NK-92 (cell line): Measurements from ENCODE around the gene MYMK.

ENCODE experiments used
- DNase-seq: peaks from one replicate; lab custom pipeline; 2025; ENCODE audit not compliant: unreplicated experiment; lab: John Stamatoyannopoulos, UW

MYMK gene

DNA sequence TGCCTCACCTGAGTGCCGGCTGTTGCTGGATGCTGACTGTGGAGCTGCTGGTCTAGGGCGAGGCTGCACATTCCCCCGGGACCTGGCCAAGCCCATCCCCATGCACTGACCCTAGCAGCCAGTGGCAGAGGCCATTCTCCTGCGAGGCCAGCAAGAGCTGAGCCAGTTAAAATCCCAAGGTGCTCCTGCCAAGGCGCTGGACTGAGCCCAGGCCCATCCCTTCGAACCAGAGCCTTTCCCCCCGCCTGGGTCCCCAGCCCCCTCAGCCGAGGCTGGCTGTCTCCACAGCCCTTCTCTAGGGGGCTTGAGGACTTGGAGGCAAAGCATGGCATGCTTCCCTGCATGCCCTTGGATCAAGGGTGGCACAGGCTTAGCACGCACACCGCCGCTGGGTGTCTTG is 11.3 kb upstream of the MYMK start:
- no peak for DNase-seq

DNA sequence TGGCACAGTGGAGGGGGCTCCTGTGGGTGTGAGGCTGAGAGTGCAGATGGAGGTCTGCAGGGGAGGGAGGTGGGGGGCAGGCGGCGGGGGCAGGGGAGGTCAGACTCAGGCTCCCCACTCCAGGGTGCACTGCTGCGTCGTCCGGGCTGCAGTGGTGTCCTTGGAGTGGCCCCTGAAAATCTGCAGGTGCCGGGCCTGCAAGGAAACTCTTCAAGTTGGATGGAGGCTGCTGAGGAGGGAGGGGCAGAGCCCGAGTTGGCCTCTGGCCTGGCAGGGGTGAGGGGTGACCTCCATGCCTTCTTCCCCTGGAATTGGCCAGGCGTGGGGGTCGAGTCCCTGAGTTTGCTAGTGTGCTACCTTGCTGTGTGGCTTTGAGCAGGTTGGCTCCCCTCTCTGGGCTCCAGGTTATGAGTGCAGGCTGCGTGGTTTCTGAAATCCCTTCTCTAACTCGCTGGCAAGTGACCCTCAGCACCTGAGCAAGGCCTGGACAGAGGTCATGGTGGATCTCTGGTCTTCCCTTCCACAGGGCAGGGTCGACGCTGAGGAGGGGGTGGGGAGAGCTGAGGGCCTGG is 10.6 kb upstream of the MYMK start:
- no peak for DNase-seq

DNA sequence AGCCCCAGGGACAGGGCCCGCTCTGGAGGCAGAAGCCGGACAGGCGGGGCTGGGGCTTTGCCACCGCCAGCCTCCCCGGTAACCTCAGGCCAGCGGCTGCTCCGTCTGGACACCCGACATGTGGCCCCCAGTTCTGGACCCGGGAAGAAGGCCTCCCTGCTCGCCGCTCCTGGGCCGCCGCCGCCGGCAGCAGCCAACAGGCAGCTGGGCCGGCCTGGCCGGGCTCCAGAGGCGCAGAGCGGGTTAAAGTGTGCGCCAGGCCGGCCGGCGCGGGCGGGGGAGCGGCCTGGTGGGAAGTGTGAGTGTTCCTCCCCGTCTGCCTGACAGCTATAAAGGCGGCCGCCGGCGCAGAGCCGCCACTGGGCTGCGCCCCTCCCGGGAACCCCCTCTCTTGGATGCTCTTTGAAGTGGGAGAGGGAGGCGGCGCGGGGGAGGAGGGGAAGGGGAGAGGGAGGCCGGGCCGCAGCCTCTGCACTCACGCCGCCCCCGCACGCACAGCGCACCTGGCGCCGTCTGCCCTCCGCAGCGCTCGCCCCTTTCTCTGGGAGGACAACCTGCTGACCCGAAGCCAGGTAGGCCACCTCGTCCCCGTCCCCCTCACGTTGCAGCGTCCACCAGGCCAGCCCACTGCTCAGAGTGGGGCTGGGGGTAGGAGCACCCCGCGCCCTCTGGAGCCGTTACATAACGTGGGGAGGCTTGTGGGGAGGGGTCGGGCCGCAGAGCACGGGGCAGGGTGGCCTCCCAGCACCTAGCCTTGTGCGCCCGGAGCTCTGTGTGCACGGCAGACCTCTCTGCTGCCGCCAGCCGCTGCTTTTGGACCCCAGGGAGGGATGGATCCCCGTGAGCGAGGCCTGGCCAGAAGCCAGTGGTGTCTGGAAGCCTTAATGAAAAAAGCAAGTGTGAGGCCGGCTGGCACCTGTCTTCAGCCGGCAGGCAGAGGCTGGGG is 9.9 kb upstream of the MYMK start, which contains the start of gene ADAMTSL2:
Gene ADAMTSL2 (plus strand): TSS at position 359 of the 946 bp plus-strand sequence. CDS start 2,009 bp downstream, outside the sequence.
- no peak for DNase-seq

DNA sequence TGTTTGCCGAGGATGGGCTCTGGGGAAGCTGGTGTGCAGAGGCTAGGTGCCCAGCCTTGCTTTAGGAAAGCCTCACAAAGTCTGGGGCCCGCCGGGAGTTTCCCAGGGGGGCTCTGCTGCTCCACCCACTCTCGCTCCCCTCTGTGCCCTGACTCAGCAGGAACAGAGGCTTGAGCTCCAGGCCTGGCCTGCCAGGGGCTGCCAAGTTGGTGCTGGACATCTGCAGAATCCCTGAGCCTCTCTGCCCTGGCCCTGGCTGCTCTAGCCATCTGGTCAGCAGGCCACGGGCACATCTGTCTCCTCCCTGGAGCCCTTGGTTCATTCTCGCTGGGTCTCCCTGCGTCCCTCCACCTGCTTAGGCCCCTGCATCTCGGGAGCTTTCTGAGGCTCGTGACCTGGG is 9.1 kb upstream of the MYMK start:
- no peak for DNase-seq

DNA sequence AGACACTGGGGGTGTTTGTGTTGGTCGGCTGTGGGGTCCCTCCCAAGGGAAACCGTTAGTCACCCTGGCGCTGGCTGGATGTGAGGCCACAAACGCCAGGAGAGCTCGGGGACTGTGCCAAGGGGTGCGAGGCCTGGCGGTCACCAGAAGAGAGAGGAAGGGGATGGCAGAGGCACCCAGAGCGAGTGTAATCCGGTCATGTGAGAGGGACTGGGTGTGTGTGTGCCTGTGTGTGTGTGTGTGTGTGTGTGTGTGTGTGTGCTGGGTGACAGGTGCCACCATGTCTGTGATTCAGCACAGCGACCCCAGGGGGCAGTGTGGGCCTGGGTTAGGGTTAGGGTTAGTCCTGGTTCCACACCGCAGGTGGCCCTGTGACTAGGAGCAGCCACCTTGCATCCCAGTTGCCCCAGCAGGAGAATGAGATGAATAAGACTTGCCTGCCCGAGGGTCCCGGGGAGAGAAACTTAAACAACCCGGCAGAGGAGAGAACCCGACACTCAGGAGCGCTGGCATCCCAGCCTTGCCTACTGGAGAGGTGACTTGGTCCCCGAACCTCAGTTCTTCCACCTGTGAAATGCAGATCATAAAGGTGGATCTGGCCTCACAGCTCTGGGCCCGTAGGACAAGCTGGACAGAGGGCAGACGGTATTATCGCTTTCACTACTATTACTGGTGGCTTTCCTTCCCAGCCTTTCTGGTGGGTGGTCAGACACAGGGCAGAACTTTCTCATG is 8.3 kb upstream of the MYMK start:
- no peak for DNase-seq

DNA sequence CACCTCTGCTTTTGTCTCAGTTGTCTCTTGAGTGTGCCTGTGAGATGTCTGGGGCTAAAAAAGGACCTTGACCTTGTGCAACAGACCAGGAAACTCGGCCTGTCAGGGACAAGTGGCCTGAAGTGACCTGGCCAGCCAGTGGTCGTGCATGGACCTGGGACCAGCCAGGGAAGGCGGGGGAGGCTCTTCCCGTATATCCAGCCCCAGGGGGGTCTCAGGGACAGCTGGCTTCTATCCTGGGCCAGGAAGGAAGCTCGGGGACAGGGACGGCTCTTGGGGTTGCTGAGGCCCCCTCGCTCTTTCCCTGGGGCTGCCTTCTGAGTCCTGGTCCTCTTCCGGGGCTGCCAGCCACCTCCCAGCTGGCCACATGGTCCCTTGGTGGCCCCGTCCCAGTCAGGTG is 6.5 kb upstream of the MYMK start:
- no peak for DNase-seq

DNA sequence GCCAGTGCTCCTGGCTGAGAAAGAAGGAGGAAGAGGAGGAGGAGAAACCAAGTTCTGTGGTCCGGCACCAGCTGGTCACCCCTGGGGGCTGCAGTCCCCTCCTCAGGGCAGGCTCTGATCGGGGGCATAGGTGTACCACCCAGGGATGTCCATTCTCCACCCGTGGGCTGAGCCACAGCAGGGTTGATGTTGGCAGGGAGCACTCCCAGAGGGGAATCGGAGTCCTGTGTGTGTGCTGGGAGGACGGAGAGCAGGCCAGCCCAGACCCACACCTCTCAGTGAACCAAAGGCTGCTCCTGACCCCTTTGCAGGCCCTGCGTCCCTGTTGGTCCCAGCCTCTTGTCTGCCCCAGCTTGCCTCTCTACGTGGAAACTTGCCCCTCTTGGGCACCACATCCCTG is 5.1 kb upstream of the MYMK start:
- no peak for DNase-seq

DNA sequence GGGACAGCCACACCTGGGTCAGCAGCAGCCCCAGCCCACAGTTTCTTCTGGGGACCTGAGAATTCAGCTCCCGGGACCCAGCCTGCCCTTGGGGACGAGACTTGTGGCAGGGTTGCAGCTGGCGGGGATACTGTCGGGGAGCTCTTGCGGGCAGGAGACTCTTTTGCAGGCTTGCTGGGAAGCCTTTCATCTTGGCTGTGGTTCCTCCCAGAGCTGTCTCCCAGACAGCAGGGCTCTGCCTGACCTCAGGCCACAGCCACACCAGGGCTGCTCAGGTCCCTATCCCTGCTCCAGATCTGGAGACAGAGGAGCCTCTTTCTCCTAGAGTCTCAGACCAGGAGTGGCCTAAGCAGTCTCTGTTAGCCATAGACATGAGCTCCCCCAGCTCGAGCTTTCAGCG is 4.7 kb upstream of the MYMK start:
- no peak for DNase-seq

DNA sequence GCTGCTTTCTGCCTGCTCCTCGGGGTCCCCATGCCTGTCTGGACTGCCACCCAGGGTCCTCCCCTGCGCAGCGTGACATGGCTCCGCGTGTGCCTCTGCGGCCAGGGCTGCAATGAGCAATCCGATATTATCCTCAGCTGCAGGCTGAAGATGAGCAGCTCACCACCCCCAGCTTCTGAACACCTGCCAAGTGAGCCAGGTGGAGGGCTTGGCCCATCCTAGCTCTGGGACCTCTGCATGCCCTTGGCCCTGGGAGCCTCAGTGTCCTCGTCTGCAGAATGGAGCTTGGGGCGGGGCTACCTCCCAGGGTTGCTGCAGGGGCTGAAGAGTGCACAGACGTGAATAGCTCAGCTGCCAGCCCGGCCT is 4.1 kb upstream of the MYMK start:
- DNase-seq: no peak

DNA sequence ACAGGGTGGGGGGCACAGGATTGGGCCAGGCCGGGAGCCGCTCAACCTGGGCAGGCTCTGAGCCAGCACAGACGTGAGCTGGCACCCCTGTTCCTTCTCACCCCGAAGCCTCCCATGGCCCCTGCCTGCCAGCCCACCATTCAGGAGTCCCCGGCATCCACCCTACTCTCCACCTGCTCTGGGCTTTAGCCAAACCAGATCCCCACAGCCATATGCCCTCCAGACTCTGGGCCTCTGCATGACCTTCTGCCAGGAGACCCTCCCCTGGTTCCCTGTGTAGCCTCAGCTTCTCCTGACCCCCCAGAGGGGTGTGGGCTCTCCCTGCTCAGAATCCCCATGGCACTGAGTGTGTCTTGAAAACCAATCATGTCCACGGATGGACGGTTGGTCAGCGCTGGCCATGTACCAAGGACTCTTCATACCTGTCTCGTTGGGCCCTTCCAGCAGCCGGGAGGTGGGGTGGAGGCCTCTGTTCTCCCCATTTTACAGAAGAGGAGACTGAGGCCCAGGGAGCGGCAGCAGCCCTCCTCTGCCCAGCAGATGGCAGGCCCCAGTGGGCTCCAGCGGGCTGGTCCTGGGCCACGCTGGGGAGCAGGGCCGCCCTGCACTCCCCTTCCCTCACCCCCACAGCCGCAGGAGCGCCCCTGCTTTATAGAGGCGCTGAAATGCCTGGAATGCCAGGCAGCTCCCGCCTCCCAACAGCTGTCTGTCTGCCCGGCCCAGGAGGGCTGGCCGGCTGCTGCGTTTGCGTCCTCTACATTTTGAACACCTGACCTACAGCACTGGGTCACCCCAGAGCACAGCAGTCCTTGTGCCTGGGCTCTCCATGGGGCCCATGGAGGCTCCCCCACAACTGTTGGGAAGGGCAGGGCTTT is 3.5 kb upstream of the MYMK start:
- DNase-seq: no peak

DNA sequence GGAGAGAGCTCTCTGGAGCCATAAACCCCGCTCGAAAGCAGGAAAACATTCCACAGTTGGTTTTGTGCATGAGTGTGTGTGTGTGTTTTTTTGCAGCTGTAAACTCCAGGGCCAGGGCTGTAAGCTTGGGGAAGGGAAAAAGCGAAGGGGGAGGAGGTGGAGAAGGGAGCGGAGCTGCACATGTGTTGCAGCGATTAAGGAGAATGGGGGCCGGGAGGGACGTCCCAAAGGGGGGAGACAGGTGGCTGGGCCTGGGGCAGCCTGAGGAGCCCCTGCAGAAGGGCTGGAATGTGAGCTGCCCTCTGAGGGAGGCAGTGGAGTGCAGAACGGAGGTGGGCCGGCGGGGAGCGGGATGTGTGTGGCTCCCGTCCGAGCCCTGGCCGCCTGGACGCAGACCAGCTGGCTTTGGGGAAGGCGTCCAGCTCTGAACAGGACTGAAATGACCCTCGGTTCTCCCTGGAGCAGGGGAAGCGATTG is 2.7 kb upstream of the MYMK start:
- DNase-seq: no peak

DNA sequence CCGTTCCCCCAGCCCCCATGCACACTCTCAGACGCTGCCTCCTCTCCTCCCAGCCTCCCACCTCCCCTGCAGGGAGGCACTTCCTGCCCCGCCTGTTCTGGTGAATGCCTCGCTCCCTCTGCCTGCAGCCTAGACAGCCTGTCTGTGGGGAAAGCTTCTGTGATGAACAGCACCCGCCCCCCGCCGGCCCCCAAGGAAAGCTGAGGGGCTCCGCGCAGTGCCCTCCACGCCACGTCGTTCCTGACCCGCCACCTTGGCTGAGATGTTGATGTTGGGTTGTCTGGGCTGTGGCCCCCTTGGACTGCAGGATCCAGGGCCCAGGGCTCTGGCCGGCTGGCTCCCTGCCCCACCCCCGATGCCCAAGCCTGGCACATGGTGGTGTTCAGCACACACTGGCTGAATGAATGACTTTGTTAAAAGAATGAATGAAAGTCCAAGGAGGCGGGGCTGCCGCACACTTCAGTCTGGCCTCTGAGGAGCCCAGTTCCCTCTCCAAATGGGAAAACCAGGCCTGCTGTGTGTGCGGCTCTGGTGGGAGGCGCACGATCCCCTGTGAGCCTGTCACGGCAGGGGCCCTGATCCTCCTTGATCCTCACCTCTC is 2.1 kb upstream of the MYMK start:
- DNase-seq: no peak

DNA sequence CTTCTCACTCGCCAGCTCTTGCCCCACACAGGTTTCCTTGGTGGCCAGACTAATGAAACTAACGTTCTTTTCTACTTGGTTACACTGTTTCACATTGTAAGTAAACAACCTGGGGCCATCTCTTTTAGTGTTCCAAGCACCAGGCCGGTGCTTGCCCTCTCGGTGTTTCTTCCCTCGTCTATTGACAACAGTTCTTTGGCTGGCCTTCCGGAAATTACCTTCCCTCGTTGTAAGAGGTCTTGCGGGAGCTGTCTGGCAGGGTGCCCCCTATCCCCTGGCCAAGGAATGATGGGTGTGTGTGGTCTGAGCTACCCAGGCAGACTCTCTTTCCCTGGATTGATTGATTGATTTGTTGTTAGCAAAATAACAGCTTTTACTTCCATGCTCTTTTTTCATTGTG is 918 bp upstream of the MYMK start:
- DNase-seq: no peak

DNA sequence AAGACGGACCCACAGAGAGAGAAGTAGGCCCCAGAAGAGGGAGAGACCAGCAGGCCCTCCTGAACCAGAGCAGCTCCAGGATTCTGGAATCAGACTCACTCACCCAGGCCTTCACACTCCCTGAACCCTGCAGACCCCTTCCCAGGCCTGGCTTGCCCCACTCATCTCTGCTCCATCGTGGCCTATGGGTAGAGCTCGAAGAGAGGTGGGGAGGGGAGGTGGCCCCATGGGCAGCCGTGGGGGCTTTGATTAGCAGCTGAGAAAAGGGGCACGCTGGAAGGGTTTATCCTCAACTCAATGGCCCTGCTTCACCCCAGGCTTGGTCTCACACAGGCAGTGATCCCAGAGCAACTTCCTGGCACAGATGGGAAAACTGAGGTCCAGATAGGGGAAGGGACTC is 613 bp downstream of the MYMK start:
- no peak for DNase-seq

DNA sequence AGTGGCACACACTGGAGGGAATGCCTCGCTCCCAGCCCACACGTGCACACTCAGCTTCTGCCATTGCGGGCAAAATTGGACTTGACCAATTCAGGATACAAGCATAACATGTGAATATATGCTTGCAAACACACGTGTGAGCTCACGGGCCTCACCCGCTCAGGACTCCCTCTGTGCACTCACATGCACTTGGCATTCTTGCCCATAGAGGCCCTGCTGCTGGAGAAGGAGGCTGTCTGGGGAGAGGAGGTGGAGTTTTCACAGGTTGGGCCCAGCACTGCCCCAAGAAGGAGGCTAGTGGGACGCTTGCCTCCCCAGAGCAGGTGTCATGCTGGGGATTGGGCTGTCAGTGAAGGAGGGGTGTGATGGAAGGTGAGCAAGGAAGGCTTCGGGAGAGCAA is 1.7 kb downstream of the MYMK start:
- no peak for DNase-seq

DNA sequence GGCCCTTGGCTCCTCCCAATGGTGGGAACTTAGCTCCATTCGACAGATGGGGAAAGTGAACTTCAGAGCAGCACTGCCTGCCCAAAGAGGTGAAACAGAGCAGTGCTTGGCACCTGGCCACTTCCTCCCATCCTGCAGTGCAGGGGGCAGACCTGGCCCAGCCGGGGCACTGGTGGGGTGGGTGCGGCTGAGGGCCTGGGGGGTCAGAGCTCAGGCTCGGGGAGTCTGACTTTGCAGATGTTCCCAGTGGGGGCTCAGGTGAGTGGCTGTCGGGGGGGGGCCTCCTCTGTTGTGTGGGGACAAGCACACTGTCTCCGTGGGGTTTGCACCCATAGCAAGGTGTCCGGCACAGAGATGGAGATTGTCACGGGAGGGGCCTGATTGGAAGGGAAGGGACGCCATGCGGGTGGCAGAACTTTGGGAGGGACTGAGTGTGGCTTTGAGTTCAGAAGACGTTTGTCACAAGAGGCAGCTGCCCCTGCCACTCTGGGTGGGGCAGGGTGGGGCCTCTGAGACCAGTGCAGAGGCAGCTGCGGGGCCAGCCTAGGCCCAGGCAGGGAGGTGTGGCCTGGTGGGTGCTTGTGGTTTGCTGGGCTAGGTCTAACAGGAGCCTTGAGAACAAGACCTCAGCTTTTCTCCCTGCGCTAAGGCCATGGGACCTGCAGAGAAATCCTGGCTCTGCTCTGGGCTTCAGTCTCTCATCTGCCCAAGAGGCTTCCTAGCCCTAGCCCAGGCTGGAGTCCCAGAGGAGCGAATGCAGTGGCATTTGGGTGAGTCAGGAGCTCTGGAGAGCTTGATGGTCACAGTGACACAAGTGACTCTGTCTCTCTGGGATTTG is 2.5 kb downstream of the MYMK start:
- DNase-seq: no peak

DNA sequence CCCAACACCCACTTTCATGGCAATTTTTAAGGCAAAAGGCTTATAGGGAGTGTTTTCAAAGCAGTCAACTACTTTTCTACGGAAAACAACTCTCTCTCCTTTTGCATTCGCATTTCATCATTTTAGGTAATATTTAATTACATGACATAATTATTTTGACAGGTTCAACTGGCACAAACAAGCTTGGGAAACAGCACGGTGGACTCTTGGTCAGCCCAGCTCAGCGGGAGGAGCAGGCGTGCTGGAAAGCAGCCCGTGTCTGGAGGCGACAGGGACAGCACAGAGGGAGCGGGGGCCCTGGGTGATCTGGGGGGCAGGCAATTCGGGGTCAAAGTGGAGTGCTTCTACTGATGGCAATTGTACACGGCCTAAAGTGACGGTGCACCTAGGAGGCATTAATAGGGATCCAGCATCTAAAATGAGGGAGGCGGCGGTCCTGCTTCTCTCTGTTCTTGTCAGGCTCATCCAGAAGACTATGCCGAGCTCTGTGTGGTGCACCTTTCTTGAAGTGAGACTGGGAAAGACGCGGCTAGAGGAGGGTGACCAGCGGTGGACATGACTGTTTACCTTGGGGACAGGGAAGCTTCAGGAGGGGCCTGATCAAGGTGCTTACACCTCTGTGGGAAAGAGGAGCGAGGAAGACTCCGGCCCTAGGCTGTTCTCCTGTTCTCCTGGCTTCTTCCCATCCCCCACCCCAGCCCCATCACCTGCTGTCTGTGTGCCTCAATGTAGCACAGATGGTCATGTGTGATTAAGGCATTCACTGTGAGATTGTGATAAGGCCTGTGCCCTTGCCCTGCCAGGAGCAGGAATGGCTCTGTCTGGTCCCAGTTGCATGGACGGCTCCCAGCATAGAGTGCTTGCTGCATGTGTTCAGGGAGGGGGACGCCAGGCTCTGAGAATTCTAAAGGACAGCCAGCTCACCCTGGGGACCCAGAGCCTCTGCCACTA is 3.4 kb downstream of the MYMK start:
- DNase-seq: no peak

DNA sequence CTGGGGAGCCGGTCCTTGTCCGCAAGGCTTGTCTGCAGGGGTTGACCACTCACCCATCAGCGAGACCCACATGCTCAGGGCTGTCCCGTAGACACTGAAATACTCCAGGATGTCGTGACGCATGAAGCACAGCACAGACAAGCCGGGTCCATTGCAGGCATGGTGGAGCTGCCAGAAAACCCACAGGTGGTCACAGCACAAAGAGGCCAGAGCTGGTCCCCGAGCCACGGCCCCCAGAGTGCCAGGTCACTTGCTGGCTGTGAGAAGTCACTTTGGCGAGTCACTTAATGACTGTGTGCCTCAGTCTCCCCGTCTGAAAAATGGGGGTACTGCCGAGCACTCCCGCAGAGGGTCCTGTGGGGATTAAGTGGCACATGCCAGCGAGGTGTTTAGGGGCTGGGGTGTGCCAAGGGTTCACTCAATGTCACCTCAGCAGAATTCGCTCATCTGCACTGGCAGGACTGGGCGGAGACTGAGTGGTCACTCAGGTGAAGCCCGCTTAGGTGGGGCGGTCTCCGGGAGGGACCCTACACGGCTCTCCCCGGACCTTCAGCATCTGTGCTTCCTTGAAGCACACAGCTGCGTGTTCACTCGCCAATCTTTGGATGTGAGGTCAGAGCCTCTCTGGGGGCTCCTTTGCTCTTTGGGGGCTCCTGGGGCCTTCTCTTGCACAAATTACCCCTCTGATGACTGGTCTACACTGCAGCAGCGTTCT is 4.5 kb downstream of the MYMK start:
- no peak for DNase-seq
